GM15510 (cell line): ENCODE data around the gene GPANK1.

ENCODE experiments used
- POLR2A ChIP-seq: IDR thresholded peaks from 3 replicates; pipeline ENCODE4 v1.6.1; 2011; ENCODE audit warnings: borderline replicate concordance; ENCODE audit not compliant: insufficient read length; ENCODE audit errors: extremely low read depth

Gene GPANK1

GRCh38 chr6:31680226-31681134 is 15.7 kb upstream of the GPANK1 start, which contains the start of gene LY6G5C:
TSS of gene LY6G5C (minus strand) at chr6:31681067. CDS start at chr6:31680373, 694 bp downstream.
- no peak for TF ChIP-seq POLR2A

DNA sequence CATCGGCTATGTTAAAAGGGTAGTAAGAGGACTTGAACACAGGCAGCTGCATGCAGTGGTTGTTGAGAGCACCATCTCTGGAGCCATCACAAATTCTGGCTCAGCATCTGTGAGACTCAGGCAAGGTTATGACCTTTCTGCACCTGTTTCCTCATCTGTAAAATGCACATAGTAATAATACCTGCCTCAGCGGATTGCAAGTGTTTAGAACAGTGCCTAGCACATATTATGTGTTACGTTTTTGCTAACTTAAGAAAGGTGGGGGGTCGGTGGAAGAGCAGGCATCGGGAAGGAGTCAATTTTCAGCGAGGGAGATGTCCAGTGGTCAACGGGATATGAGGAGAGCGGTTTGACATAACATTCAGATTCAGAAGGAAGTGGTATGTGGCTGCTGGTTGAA is 13.2 kb upstream of the GPANK1 start:
- no peak for TF ChIP-seq POLR2A

GRCh38 chr6:31676904-31677303 is 12.1 kb upstream of the GPANK1 start:
- no peak for TF ChIP-seq POLR2A

DNA sequence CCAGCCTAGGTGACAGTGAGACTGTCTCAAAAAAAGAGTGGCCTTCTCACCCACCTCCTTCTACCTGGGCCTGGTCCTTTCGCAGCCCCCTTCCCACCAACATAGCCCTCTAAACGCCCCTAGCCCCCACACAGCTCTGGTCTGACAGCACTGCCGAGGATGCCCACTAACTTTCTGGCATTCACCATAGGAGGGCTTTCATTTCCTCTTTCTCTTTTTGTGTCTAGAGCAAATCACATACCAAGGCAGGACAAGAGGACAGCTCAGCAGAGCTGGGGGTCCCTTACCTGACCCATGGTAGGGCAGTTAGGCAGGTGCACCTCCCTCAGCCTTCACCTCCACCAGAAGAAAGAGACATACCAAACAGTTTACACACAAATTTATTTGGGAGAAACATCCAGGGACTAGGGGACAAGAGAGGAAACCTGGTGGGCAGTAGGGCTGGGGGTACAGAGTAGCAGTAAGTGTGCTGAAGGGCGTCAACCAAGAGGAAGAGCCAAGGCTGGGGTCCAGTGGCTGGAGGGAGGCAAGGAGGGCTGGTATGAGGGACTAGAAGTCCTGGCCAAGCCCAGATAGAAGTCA is 11.6 kb upstream of the GPANK1 start:
- no peak for TF ChIP-seq POLR2A

DNA sequence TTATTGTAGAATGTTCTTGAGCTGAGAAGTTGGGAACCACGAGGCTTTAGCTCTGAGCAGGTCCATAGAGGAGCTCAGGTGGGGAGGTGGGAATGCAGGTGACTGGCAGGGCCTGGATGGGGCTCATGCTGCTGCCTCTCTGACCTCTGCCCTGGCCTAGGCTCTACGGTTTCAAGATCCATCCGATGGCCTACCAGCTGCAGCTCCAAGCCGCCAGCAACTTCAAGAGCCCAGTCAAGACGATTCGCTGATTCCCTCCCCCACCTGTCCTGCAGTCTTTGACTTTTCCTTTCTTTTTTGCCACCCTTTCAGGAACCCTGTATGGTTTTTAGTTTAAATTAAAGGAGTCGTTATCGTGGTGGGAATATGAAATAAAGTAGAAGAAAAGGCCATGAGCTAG is 4.9 kb upstream of the GPANK1 start, which contains the start of gene LY6G5B:
LY6G5B (plus strand) TSS at position 301 of the 400 bp plus-strand sequence. CDS start 975 bp downstream, outside the sequence.
- no peak for TF ChIP-seq POLR2A

- TF ChIP-seq POLR2A: no peak
Measured at GRCh38 chr6:31666337-31666965, 1.7 kb upstream of the GPANK1 start.

GRCh38 chr6:31665501-31666336 is 922 bp upstream of the GPANK1 start, which contains the start of gene CSNK2B:
TSS of gene CSNK2B (plus strand) at chr6:31666080. CDS start at chr6:31666832, 752 bp downstream.
- peak; percentile 79 for TF ChIP-seq POLR2A

GRCh38 chr6:31663961-31664789 is 622 bp downstream of the GPANK1 start:
- no peak for TF ChIP-seq POLR2A

- TF ChIP-seq POLR2A: no peak
Measured at GRCh38 chr6:31663126-31663960, 1.5 kb downstream of the GPANK1 start.

DNA sequence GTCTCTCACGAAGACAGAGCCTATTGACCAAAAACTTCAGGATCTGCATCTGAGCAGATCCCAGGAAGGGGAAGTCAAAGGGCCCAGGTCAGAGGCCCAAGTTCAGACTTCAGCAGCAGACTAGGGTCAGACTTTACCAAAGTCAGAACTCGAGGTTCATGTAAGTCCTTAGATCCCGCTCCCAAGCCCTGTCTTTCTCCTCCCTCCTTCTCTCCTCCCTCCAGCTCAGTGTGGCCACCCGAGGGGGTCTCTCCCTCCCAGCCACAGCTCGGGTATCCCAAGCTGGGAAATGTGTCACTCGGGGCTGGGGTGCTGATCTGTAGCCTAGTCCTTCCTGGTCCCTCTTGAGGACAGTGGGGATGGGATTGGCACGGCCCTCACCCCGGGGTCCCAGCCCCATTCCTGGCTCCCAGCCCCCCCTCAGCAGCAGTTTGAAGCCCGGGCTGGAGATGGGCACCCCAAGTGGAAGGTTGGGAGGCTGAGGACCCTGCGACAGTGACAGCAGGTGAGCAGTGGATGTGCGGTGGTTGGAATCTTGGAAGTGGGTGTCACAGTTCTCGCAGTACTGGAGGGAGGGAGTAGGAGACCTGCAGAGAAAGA is 2.6 kb downstream of the GPANK1 start:
- no peak for TF ChIP-seq POLR2A

- TF ChIP-seq POLR2A: no peak
Measured at GRCh38 chr6:31661262-31662123, 3.3 kb downstream of the GPANK1 start.
